Activated CD8-positive, alpha-beta memory T cell treated with anti-CD3 and anti-CD28 coated beads, Interleukin-2, amount 50 U/mL, for 24 hours (primary cell): ENCODE data around the gene ITGB2.
"Not testable (repeated sequence)": the region's sequence is repeated elsewhere in the genome, so short reads cannot be mapped to it uniquely, and the experiment has no call there.

Experiments
- DNase-seq: peaks from one replicate; pipeline ENCODE4 v3.0.0-alpha.2; 2020; ENCODE audit errors: extremely low read depth

The ITGB2 gene

GRCh38 chr21:44926331-44927101 is 5.8 kb upstream of the ITGB2 start:
- no peak for DNase-seq

- DNase-seq, result no peak
Measured at GRCh38 chr21:44925378-44925755, 4.7 kb upstream of the ITGB2 start.

GRCh38 chr21:44924606-44925377 is 4.1 kb upstream of the ITGB2 start:
- DNase-seq, result no peak

GRCh38 chr21:44923480-44924084 is 2.9 kb upstream of the ITGB2 start:
- DNase-seq, result no peak

DNA sequence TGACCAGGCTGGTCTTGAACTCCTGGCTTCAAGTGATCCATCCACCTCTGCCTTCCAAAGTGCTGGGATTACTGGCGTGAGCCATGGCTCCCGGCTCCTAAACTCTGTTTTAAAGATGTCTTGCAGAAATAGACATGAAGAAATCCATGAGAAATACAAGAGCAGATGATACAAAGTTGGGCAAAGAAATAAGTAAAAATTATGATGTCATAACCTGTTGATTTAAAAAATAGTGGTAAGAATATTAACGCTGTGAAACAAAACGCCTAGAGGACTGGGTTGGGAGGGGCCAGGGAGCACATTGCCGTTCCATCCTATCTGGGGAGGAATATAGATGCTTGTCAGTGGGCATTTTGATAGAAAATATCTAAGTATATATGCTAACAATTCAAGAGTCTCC is 1.2 kb upstream of the ITGB2 start:
- DNase-seq, result no peak

DNA sequence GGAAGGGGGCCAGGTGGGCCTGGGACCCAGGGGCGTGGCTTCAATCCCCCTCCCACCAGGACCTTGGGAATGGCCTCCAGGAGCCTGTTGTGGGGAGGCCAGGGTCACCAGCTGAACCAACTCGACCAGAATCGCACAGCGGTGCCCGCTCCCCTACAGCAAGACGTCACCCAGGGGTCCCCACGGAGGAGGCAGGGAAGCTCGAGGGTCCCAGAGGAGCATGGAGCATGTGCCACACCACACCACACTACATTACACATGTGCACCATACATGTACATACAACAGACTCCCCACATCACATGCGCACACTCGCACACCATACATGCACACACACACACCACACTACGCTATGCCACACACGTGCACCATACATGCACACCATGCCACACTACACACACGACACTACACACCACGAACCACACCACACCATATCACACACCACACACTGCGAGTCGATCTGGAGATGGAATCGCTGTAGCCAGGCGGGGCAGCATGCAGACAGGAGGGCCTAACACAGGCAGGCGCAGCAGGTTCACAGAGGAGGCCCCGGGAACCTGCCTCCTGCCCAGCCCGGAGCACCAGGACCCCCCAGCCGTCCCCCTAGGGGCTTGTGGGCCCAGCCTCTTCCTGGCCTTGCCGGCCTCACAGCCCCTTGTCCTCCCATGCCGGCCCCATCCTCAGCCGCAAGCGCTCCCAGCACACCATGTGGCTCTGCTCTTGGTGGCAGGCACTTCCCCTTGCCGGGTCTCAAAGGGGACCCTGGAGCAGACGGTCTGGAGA is 596 bp downstream of the ITGB2 start:
- no peak for DNase-seq

GRCh38 chr21:44919111-44919912 is 1.4 kb downstream of the ITGB2 start:
- DNase-seq, result no peak

DNA sequence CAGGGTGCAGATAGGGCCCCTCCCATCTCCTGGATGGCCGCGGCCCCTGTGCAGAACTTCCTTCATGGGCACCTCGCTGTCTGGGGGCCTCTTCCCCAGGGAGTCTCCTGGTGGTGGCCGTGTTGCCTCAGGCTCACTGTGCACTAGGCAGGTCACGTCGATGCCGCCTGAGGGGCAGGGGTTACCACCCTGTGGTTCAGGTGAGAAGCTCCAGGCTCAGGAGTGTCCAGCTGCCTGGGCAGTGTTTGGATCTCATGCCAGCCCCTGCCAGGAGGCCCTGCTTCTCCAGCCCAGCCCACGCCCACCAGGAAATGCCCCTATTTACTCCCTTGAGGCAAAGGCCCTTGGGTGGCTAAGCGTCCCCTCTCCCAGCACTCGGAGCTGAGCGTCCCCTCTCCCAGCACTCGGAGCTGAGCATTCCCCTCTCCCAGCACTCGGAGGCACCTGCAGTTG is 2.1 kb downstream of the ITGB2 start:
- DNase-seq, result no peak

GRCh38 chr21:44918107-44918470 is 2.6 kb downstream of the ITGB2 start:
- DNase-seq, result no peak

- no peak for DNase-seq
Measured at GRCh38 chr21:44917446-44918106, 3.1 kb downstream of the ITGB2 start.

GRCh38 chr21:44916965-44917364 is 3.7 kb downstream of the ITGB2 start:
- DNase-seq, result no peak

- no peak for DNase-seq
Measured at GRCh38 chr21:44914176-44914874, 6.4 kb downstream of the ITGB2 start.

GRCh38 chr21:44913425-44914175 is 7.1 kb downstream of the ITGB2 start:
- no peak for DNase-seq

DNA sequence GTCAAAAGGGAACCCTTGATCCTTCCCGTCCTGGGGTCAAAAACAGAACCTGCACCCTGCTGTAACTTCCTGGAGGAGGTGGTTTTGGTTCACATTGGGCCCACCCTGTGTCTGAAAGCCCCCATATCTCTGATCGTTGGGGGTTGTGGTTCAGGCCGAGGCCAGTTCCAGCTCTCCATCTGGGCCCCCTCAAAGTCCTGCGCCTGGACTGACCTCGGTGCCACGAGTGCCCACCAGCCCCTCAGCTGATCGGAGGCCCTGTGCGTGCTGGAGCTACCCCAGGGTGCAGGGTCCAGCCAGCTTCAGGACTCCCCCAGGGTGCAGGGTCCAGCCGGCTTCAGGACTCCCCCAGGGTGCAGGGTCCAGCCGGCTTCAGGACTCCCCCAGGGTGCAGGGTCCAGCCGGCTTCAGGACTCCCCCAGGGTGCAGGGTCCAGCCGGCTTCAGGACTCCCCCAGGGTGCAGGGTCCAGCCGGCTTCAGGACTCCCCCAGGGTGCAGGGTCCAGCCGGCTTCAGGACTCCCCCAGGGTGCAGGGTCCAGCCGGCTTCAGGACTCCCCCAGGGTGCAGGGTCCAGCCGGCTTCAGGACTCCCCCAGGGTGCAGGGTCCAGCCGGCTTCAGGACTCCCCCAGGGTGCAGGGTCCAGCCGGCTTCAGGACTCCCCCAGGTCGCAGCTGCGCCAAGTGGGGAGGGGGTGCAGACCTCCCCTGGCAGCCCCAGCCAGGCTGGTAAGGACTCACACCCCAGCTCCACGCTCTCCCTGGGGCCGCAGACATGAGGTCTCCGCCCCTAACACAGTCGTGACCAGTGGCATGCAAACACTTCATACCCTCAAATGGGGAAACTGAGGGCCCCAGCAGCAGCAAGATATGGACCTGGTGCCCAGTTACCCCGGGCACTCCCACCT is 7.9 kb downstream of the ITGB2 start:
- DNase-seq, result not testable (repeated sequence)

- no peak for DNase-seq
Measured at GRCh38 chr21:44912158-44912473, 8.6 kb downstream of the ITGB2 start.

GRCh38 chr21:44911384-44912157 is 9.1 kb downstream of the ITGB2 start:
- DNase-seq, result no peak

DNA sequence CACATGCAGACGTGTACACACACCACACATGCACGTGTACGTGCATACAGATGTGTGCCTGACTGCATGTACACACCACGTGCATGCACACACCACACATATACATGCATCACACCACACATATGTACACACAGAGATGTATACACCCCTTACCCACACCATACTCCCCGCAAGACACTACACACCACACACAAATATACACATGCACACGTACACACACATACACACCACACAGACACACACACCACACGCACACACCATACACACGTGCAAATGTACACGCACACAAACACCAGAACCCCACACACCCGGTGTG is 9.7 kb downstream of the ITGB2 start:
- no peak for DNase-seq
